Caco-2 (cell line): Measurements from ENCODE around the gene KHDC3L. TPM values are rescaled to one million over a fixed set of nuclear protein-coding genes. Genes with fewer than 3 reads are reported as not detected.

Source experiments
- BruUV-seq: library from RNA; stranded (reverse); fragments of 400-500 nt; replicated peaks from 2 replicates; lab custom pipeline; 2021; lab: Mats Ljungman, UMichigan
- CTCF ChIA-PET: fragments of 300-600 bp; sonication (Branson Sonifier 250); formaldehyde crosslinking; loops from one replicate; lab custom pipeline; 2022; ENCODE audit warnings: antibody characterized with exemption; lab: Charles Lee
- POLR2A ChIA-PET: fragments of 300-600 bp; sonication (Branson Sonifier 250); formaldehyde crosslinking; loops from one replicate; lab custom pipeline; 2022; ENCODE audit warnings: antibody characterized with exemption; lab: Charles Lee
- DNase-seq, 2 experiments: peaks; one replicate each; pipeline versions ENCODE4 v3.0.0 to v3.0.0-alpha.2; 2020 to 2022
- H3K27me3 ChIP-seq: replicated peaks from 2 replicates; pipeline ENCODE4 v1.6.0; 2011; ENCODE audit warnings: low read length; ENCODE audit not compliant: control insufficient read depth, insufficient read depth
- H3K36me3 ChIP-seq: 2 replicates; pipeline ENCODE4 v1.5.1; 2011; ENCODE audit warnings: low read length; ENCODE audit not compliant: control insufficient read depth, insufficient read depth
- H3K4me1 ChIP-seq: fragments of 250-450 bp; sonication (Bioruptor Pico); 2 replicates; pipeline ENCODE4 v1.5.1; 2020; ENCODE audit warnings: mild to moderate bottlenecking
- H3K4me3 ChIP-seq: 2 replicates; pipeline ENCODE4 v1.5.1; 2011; ENCODE audit warnings: low read depth, mild to moderate bottlenecking, control low read depth, low read length
- H3K9me3 ChIP-seq: fragments of 250-450 bp; sonication (Bioruptor Pico); 2 replicates; pipeline ENCODE4 v1.5.1; 2020; ENCODE audit warnings: mild to moderate bottlenecking, moderate library complexity
- H3K27ac Mint-ChIP-seq: one replicate; pipeline ENCODE4 v1.8.0; 2022; ENCODE audit warnings: mixed read lengths; ENCODE audit not compliant: unreplicated experiment
- H3K27me3 Mint-ChIP-seq: one replicate; pipeline ENCODE4 v1.8.0; 2022; ENCODE audit warnings: mixed read lengths; ENCODE audit not compliant: insufficient read depth, unreplicated experiment
- H3K36me3 Mint-ChIP-seq: one replicate; pipeline ENCODE4 v1.8.0; 2022; ENCODE audit warnings: mild to moderate bottlenecking, mixed read lengths; ENCODE audit not compliant: insufficient read depth, unreplicated experiment
- H3K4me1 Mint-ChIP-seq: one replicate; pipeline ENCODE4 v1.8.0; 2022; ENCODE audit warnings: low read depth, mixed read lengths; ENCODE audit not compliant: unreplicated experiment
- H3K4me3 Mint-ChIP-seq: one replicate; pipeline ENCODE4 v1.8.0; 2022; ENCODE audit warnings: mild to moderate bottlenecking, moderate library complexity, mixed read lengths; ENCODE audit not compliant: unreplicated experiment
- H3K9me3 Mint-ChIP-seq: one replicate; pipeline ENCODE4 v1.8.0; 2022; ENCODE audit warnings: mixed read lengths; ENCODE audit not compliant: unreplicated experiment
- CTCF ChIP-seq, 2 experiments: fragments of 200-600 bp in 1 of 2; IDR thresholded peaks; 1 replicate in 1 of 2; 2 replicates in 1 of 2; pipeline versions ENCODE4 v1.5.1 to v1.8.0; 2011 to 2022; ENCODE audit warnings: antibody characterized with exemption in 1 of 2, control low read depth in 1 of 2, inconsistent platforms in 1 of 2, low read depth in 1 of 2, low read length in 1 of 2, mild to moderate bottlenecking in 1 of 2, moderate library complexity in 1 of 2; ENCODE audit not compliant: insufficient read depth in 1 of 2, severe bottlenecking in 1 of 2, unreplicated experiment in 1 of 2
- intact Hi-C: fragments of 100-400 bp; cut with micrococcal nuclease; formaldehyde crosslinking; loops from one replicate; pipeline ENCODE4 v1.10.0; 2022; ENCODE audit not compliant: unreplicated experiment
- total RNA-seq: library from RNA; stranded (reverse); gene quantifications from 2 replicates; pipeline ENCODE4 v1.2.3, GENCODE V29; 2022

Gene KHDC3L
- total RNA-seq, 1 experiment from 2014 or later: not detected

DNA sequence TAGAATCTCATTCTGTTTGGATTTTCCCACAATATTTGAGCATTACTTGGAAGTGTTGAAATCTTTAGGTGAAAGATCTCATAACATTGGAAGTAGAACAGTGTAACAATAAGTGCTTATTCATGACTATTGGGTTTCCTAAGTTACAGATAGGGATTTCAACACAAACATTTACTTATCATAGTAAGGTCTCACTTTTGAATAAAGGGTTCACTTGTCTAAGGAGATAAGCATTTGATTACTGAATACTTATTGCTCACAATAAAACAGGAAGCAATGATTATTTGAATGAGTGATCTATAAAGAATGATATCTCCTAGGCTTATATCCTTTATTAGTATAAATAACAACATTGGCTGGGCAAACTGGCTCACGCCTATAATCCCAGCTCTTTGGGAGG, 46.9 kb downstream of the KHDC3L start:
- Histone ChIP-seq H3K27me3 (no peaks in the 10 kb centered on the region), H3K4me1 (no peaks in the 10 kb centered on the region), H3K36me3 (no peaks in the 10 kb centered on the region), H3K4me3 (no peak overlapping the region), H3K9me3 (no peaks in the 10 kb centered on the region)
- no peaks in the 10 kb centered on the region for H3K4me1 Mint-ChIP-seq
- H3K27ac Mint-ChIP-seq: no peak overlapping the region
- no peaks in the 10 kb centered on the region for H3K27me3 Mint-ChIP-seq
- DNase-seq: no peak
- no TSS peak for BruUV-seq
- no peaks in the 10 kb centered on the region for H3K9me3 Mint-ChIP-seq
- ChIA-PET POLR2A (no interaction called here), CTCF (no interaction called here)
- intact Hi-C loops: no loop called here
- peaks cover 6% of the 10 kb centered on the region for H3K36me3 Mint-ChIP-seq
- no peak for TF ChIP-seq CTCF (IDR thresholded peaks at IDR 0.05; ENCODE audit: insufficient read depth in 1 of 2, low read depth in 1 of 2, low read length in 1 of 2, severe bottlenecking in 1 of 2, unreplicated experiment in 1 of 2)
- no peak overlapping the region for H3K4me3 Mint-ChIP-seq

- Histone ChIP-seq H3K27me3 (no peaks in the 10 kb centered on the region), H3K36me3 (no peaks in the 10 kb centered on the region), H3K9me3 (no peaks in the 10 kb centered on the region), H3K4me3 (no peak overlapping the region), H3K4me1 (no peaks in the 10 kb centered on the region)
- no peak for TF ChIP-seq CTCF (IDR thresholded peaks at IDR 0.05; ENCODE audit: insufficient read depth in 1 of 2, low read depth in 1 of 2, low read length in 1 of 2, severe bottlenecking in 1 of 2, unreplicated experiment in 1 of 2)
- no peak overlapping the region for H3K27ac Mint-ChIP-seq
- POLR2A ChIA-PET: no interaction called here
- intact Hi-C loops: no loop called here
- CTCF ChIA-PET: no interaction called here
- no peak for DNase-seq
- peaks cover 2% of the 10 kb centered on the region for H3K4me1 Mint-ChIP-seq
- H3K36me3 Mint-ChIP-seq: peaks cover 14% of the 10 kb centered on the region
- H3K27me3 Mint-ChIP-seq: no peaks in the 10 kb centered on the region
- BruUV-seq: no TSS peak
- H3K4me3 Mint-ChIP-seq: no peak overlapping the region
- H3K9me3 Mint-ChIP-seq: no peaks in the 10 kb centered on the region
Observed at GRCh38 chr6:73413102-73413501, 50.6 kb downstream of the KHDC3L start.

Other genes with a start within 250 kb of the KHDC3L start
- not detected in 2 replicates for gene KHDC1L, start 137.2 kb upstream of the KHDC3L start, total RNA-seq
- 8.1 and 8.6 TPM in 2 replicates for gene KHDC1, start 99.5 kb upstream of the KHDC3L start, total RNA-seq
- gene DPPA5, start 8.4 kb upstream of the KHDC3L start, total RNA-seq: not detected in 2 replicates
- not detected in 2 replicates for gene OOEP, start 7.2 kb downstream of the KHDC3L start, total RNA-seq
- gene DDX43, start 32.2 kb downstream of the KHDC3L start, total RNA-seq: not detected in 2 replicates
- 23.8 and 24.8 TPM in 2 replicates for gene CGAS, start 89.6 kb downstream of the KHDC3L start, total RNA-seq
- 28.7 and 33.1 TPM in 2 replicates for gene MTO1, start 99.1 kb downstream of the KHDC3L start, total RNA-seq
- 9,246 and 9,491 TPM in 2 replicates for gene EEF1A1, start 158.4 kb downstream of the KHDC3L start, total RNA-seq